COR-L47 (cell line): ENCODE results near the gene ABCA4.
"Not testable (repeated sequence)": the region's sequence is repeated elsewhere in the genome, so short reads cannot be mapped to it uniquely, and the experiment has no call there.

Experiments used
- DNase-seq: peaks from one replicate; lab custom pipeline; 2025; lab: John Stamatoyannopoulos, UW

ABCA4 gene

DNA sequence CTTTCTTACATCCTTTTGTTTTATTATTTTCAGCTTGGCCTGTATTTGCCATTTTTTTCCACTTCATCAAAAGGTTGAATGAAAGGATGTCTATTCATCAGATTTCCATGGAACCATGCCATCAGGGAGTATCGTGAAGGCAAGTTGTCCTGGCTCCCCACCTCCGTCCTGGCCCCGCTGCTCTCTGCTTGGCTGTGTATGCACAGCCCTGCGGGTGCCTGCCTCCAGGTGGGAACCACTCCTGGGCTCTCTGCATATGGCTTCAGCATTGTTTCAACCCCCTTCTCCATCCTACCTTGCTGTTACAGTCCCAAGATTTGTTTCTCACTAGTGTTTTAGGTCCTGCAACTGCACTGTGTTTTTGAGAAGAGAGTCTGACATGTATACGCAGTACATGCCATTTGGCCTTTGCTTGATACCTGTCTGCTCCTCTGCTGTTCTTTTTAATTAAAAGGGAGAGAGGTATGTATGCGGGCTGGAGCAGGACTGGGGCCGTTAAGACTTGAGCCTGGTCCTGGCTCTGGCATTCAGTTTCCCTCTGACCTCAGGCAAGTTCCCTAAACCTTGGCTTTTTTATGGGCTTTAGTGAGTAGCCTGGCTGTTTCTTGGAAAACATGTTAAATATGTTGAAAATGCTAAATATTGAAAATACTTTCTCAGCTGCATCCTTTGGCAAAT is 141.8 kb downstream of the ABCA4 start:
- no peak for DNase-seq

DNA sequence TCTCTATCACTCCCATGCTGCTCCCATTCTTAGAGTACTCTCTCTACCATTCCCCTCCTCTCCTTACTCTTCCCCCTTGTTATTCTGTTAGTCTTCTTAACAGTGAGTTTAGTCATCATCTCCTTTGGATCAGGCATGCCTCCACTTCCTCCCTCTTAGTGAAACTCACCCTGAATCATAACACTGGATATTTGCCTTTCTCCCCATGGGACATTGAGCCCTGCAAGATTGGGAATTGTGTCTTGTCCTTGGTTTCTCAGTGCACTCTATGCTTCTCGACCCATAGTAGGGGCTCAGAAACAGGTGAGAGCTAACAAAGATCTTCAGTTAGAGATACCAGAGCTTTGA is 143.4 kb downstream of the ABCA4 start:
- DNase-seq, result no peak

DNA sequence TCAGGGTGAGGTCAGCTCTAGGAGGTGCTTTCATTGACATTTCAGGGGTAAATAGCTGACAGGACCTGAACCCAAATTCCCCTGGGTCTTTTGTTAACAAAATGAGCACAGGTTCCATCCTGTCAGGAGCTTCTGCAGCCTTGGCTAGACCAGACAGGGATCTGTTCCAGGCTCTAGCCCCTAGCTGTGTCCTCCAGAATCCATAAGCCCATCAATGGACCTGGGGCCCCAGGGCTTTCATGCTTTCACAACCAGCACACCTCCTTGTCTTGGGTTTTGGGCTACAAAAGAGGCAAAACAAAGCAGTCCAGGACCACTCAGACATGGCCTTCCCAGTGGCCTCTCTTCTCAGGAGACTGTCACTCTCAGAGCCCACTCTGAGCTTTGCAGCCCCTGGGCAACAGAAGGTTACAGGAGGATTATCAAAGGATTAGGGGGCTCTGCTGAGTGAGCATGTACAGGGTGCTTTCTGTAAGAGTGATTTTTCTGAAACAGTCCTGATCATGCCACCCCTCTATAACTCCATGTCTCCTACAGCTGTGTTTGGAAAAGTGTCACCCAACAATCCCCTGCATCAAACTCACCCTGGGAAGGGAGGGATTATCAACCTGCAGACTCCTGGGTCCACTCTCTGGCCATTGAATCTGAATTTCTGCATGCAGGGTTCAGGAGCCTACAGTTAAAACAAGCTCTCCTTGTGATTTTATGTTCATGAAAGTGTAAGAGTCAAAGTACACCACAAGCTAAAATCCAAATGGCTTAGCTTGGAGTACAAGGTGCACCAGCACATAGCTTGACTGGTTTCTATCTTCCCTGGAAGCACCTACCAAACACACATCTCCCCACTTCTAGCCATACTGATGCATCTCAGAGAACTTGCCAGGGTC is 144.0 kb downstream of the ABCA4 start:
- DNase-seq, result no peak

DNA sequence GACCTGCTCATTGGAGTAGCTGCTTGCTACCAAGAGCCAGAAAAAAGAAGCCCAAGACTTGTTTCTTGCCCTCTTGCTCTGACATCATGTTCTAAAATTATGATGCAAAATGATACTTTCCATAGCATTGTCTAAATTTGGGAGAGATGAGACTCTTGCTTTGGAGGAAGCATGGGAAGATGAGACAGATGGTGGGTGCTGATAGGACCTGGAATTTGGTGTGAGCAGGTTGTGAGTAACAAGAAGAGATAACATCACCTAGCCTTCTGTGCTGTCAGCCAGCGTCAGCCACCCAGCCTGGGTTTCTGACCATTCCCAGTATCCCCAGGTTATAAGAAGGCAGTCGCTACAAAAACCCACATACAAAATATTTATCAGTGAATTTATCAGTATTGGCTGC is 144.7 kb downstream of the ABCA4 start:
- DNase-seq, result no peak

DNA sequence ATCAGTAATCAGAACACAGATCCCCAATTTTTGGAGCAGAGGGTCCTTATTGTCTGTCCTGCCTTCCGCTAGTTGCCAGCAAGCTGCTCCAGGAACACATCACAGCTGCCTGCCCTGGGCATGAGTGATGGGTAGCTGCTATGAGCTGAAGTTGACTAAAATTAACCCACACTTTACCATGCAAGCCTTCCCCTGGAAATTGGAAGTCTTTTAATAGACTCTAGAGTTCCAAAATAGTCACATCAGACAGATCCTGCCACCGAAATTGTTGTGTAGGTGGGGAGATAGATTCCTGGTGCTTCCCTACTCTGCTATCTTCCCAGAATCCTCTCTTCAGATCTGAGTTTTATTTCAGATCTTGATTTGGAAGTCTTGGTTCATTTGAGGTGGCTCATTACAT is 148.6 kb downstream of the ABCA4 start:
- no peak for DNase-seq

DNA sequence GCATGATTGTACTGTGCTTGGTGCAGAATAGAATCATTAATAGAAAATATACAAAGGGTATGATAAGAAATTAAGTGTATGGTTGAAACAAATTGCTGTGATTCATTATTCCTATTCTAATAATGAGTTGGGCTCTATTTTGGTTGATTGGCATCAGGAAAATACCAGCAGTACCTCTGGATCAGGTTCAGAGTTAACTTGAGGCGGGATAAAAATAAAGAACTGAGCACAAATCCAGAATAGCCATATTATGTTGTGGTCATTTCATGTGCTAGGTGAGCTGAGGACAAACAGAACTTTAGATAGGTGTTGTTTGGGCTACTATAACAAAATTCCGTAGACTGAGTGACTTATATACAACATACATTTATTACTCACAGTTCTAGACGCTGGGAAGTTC is 151.1 kb downstream of the ABCA4 start:
- no peak for DNase-seq

DNA sequence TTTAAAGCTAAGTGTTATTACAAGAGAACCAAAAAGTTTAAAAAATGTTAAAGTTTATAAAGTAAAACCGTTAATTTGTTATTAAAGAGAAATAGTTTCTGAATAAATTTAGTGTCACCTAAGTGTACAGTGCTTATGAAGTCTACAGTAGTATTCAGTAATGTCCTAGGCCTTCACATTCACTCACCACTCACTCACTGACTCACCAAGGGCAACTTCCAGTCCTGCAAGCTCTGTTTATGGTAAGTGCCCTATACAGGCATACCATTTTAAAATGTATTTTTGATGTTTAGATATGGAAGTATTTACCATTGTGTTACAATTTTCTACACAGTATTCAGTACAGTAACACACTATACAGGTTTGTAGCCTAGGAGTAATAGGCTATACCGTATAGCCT is 151.6 kb downstream of the ABCA4 start:
- no peak for DNase-seq

DNA sequence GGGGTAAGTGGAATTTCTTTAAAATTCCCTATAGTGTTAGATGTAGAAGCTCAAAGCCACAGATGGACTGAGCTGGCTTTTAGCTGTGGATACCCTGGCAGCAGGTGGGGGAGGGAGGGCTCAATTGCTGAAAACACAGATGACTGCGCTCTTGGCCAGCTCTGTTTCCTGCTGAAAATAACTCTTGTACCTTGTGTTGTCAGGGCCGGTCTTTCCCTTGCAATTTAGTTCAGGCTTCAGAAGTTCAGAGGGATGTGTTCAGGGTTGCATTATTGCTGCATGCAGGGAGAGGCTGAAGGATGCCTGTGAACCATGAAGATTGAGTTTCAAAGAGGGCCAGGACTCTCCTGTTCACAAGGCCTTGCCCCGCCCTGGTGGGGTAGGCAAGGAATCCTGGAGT is 153.6 kb downstream of the ABCA4 start:
- DNase-seq, result no peak

DNA sequence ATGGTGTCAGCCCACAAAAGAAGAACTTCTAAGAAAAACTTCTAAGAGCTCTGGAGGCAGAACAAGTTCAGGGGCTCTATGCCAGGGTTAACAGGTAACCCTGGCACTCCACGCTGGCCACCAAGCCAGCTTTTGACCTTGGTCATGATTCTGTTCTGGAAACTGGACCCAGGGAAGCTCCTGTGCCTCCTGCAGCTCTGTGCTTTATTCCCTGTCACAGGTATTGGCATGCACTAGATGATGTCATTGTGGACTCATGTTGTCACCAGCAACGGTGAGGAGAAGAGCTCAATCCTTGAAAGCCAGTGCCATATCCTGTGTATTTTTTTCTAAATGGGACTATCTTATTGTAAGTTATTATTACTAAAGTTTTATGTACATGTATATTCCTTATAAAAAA is 155.1 kb downstream of the ABCA4 start:
- DNase-seq, result no peak

DNA sequence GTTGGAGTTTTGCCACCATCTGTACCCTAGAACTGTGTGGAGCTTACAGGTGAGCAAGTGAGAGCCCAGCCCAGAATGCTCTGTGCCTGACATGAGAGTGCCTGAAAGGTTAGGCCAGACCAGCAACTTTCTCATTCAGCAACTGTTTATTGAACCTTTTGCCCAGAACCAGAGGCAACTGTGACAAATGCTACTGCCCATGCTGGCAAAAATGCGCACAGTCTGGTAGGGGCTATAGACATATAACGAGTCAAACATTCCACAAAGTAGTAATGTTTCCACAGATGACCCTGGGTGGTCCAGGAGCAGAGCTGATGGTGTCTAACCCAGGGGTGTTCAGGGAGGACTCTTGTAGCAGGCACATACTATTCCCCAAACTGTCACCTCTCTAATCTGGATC is 155.7 kb downstream of the ABCA4 start:
- DNase-seq, result no peak

DNA sequence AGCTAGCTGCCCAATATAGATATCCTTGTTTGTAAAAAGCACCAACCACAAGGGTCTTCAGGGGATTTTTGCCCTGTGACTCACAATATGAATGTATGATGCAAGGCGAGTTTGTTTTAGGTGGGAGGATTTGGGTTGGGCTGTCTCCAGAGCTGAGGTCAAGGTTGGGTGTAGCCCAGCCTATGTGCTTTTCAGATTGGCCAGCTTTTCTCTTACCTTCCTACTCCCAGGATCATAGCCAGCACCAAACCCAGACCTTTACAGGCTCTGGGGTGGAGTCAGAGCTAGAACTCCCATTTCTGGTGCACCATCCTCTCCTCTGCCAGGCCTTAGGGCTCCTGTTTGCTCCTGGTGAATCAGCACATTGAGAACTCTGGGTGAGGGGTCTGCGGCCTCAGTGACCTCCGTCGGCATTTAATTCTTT is 156.2 kb downstream of the ABCA4 start:
- no peak for DNase-seq

DNA sequence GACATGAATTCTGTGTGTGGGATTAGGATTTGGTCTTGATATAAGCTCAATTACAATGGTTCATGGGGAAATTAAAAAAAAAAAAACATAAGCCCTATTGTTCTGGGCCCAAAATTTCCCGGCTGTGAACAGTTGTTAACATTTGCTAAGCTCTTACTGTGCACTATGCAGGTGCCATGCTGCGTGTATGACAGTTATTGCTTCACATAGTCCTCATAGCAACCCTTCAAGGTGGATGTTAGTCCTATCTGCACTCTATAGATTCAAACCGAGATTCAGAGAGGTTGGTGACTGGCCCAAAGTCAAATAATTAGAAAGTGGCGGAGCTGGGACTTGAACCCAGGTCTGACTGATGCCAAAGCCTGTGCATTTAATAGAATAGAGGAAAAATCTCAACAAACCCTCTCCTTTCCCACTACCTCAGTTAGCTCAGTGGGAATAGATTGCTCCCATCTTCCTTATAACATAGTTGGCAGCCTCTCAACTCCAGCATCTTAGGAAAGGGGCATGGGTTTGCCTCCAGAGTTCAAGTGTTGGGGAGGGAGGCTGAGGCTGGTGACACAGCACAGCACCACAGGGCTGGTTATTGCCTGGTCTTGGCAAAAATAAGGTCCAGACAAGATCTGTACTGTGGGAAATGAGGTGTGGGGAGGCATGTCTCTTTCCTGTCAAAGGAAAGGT is 156.7 kb downstream of the ABCA4 start:
- no peak for DNase-seq

DNA sequence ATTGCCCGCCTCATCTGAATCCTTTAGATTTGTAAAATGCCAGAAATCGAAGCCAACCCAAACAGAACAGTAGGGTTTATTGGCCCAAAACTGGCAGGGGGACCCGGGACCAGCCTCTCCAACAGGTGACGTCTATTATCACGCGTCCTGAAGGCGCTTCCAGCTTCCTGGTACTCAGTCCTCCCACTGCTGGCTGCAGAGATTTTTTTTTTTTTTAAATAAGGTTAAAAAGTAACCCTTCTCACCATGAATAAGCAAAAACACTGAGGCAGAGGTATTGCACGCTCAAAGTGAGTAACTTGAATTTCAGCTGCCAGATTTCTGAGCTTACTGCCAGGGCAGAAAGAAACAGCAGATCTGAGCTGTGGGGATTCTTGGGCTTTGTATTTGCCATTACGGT is 157.4 kb downstream of the ABCA4 start:
- DNase-seq, result no peak

DNA sequence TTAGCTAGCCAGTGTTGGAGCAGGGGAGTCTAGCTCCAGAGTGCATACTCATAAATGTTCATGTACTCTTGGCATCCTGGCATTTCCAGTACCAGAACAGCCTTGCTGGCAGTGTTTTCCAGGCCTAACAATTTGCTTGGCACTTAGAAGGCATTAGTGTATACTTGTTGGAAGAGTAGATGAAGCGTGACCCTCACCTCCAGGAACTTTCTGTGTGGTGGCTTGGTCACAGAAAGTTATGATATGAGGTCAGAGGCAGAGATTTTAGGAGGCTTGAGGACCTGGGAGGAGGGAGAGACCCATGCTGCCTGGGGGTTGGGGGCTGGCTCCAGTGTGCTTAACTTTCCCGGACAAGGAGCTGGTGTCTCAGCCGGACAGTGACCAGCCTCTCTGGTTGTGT is 159.0 kb downstream of the ABCA4 start:
- no peak for DNase-seq

DNA sequence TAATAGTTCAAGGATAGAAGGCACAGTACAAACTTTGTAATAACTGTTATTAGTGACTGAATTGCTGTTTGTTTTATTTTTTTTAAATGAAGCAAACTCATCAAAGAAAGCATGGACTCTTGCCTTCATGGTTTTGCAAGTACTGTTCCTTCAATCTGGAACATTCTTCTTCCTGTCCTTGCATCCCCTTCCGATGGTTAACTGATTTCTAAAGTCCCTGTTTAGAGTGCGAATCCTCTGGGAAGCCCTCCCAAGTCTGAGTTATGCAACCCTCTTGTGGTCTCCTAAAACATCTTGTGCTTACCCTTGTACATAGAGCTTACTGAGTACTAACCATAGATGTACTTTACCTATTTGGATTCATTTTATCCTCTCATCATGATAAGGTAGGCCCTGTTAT is 159.5 kb downstream of the ABCA4 start:
- no peak for DNase-seq

DNA sequence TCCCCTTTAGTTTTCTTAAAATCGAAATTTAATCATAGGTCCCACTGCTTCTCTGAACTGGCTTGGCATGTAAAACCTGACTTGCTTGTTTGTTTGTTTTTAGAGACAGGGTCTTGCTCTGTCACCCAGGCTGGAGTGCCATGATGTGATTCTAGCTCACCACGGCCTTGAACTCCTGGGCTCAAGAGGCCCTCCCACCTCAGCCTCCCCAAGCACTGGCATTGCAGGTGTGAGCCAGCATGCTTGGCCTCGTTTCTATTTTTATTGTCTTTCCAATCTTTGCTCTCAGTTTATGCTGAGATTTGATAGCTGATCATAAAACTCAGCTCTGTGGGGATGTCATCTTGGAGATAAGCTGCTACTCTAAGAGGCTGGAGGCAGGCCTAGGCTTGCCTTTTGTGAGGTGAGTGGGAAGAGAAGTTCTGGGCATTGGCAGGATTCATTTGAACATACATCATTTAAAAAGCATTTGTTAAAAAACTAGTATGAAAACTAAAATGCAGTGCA is 160.3 kb downstream of the ABCA4 start:
- no peak for DNase-seq

DNA sequence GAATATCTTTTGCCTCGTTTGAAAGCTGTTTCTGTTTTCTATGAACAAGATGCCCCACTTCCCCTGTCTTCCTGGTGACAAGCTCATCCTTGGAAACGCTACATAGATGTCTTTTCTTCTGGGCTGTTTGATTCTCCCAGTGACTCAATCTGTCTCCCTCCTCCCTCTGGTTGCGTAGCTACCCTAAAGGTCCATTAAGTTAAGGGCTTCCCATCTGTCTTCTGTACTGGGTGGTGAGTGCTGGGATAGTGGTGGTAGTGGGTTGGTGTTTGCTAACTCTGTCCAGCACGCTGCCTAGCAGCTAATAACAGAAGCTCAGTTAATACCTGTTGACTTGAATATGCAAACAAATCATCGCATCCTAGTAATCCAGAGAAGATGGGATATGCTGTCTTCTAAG is 161.5 kb downstream of the ABCA4 start:
- no peak for DNase-seq

DNA sequence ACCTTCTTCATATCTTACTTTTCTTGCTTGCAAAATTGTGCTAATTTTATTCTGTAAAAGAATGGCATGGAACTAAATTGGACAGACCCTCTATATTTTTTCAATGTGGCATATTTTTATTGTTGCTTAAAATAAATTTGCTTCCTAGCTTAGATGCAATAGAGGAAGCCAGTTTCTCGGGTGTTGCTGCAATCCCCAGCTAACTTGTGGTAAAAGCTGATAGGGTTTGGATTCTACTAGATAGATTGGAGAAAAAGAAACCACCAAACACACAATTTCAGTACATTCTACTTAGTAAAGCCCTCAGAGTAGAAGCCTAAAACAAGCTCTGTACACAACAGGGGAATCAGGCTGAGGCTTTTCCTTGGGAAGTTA is 162.2 kb downstream of the ABCA4 start:
- DNase-seq, result no peak

DNA sequence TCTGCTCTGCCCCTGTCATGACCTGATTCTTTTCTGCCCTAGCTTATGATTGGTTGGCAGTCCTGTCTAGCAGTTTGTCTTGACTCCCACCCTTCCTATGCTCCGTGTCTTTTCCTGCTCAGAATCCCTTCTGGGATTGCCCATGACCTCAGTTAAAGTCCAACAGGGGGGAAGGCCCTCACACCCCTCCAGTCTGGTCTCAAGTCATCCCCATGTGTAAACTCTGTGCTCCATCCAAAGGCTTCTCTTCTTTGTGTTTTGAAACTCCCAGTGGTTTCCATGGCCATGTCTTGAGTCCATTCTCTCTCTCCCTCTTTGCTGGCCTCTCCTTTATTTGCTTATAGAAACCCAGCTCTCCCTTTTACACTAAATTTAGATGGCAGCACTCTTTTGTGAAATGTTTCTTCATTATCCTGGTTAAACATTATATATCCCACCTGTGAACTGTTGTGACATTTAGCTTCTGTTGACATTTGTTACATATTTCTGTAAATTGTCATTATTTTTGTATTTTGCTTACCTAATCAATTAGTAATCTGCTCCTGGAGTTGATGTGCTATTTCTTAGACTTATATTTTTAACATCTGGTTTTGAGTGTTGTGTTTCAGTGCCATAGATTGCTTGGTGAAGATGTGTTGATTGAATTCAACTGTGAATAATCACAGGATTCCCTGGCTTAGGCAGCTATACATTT is 162.8 kb downstream of the ABCA4 start:
- DNase-seq, result no peak

DNA sequence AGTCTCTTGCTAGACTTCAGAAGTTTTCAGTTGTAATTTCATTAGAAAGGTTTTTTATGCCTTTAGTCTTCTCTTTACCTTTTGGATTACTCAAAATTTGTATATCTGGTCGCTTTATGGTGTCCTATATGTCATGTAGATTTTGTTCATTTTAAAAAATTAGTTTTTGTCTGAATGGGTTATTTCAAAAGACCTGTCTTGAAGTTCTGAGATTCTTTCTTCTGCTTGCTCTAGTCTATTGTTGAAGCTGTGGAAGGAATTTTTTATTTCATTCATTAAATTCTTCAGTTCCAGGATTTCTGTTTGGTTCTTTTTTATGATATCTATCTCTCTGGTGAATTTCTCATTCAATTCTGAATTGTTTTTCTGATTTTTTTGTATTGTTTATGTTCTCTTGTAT is 165.2 kb downstream of the ABCA4 start:
- DNase-seq, result no peak

DNA sequence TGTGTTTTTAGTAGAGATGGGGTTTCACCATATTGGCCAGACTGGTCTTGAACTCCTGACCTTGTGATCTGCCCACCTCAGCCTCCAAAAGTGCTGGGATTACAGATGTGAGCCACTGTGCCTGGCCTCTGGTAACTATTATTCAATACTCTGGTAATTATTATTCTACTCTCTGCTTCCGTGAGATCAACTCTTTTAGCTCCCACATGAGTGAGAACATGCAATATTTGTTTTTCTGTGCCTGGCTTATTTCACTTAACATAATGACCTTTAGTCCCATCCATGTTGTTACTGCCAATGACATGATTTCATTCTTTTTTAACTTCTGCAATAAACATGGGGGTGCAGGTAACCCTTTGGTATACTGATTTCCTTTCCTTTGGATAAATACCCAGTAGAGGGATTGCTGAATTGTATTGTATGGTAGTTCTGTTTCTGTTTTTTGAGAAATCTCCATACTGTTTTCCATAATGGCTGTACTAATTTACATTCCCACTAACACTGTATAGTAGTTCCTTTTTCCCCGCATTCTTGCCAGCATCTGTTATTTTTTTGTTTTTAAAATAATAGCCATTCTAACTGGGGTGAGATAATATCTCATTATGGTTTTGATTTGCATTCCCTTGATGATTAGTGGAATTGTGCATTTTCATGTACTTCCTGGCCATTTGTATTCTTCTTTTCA is 173.8 kb downstream of the ABCA4 start:
- not testable (repeated sequence) for DNase-seq
